Activated T-cell treated with anti-CD3 and anti-CD28 coated beads, Interleukin-2, amount 50 U/mL, for 72 hours (primary cell): Measurements from ENCODE around the gene IFT74. TPM values are rescaled to one million over a fixed set of nuclear protein-coding genes. Genes with fewer than 3 reads are reported as not detected.

Experiments used
- ATAC-seq, 2 donors: fragments of 150-1000 bp; cut with Tn5 transposase; replicated peaks in 1 of 2; 2 replicates each; pipeline ENCODE4 v1.10.0; 2021; ENCODE audit warnings: moderate library complexity in 2 of 2, mild to moderate bottlenecking in 1 of 2
- DNase-seq, 2 donors: peaks; one replicate each; pipeline ENCODE4 v3.0.0; 2021 to 2022; ENCODE audit warnings: mixed read lengths in 1 of 2
- H3K27ac Mint-ChIP-seq: one replicate; pipeline ENCODE4 v1.8.0; 2022; ENCODE audit warnings: mild to moderate bottlenecking, moderate library complexity, mixed read lengths
- H3K27me3 Mint-ChIP-seq: one replicate; pipeline ENCODE4 v1.8.0; 2022; ENCODE audit warnings: low read depth, mixed read lengths
- H3K36me3 Mint-ChIP-seq, 2 donors: one replicate each; pipeline ENCODE4 v1.8.0; 2022; ENCODE audit warnings: mixed read lengths in 2 of 2, mild to moderate bottlenecking in 1 of 2; ENCODE audit not compliant: insufficient read depth in 2 of 2
- H3K4me1 Mint-ChIP-seq: one replicate; pipeline ENCODE4 v1.8.0; 2022; ENCODE audit warnings: low read depth, mixed read lengths
- H3K4me3 Mint-ChIP-seq, 2 donors: one replicate each; pipeline ENCODE4 v1.8.0; 2022; ENCODE audit warnings: mild to moderate bottlenecking in 2 of 2, mixed read lengths in 2 of 2, moderate library complexity in 2 of 2
- H3K9me3 Mint-ChIP-seq, 2 donors: one replicate each; pipeline ENCODE4 v1.8.0; 2022; ENCODE audit warnings: mixed read lengths in 2 of 2
- total RNA-seq, 2 donors: library from RNA; stranded (reverse); gene quantifications; one replicate each; pipeline ENCODE4 v1.2.3, GENCODE V29; 2022

Gene IFT74
- total RNA-seq, 2 donors from 2014 or later = 10.0 to 11.6 TPM

DNA sequence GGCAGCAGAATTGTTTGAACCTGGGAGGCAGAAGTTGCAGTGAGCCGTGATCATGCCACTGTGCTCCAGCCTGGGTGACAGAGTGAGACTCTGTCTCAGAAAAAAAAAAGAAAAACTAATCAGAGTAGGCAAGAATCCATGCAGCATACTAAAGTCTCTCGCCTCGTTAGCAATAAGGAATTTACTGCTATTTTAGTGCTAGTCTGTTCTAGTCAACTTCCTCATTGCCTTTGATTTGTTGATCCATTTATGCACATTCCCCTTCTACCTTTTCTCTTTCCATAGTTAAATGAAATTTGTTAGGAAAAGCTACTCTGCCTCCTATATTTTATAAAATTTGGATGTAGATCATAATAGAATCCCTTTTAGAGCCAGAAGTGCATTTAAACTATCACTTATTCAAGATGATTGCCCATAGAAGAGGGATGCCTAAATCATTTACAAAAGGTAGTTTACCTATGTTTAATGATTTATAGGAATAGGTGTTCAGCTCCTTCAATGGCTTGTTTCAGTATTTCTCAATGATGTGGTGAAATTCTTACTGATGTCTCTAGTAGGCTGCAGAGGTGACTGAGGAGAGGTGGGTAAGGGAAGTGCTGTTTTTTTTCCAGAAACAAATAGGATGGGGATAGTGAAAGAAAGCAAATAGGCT, 47.3 kb downstream of the IFT74 start:
- no peaks in the 10 kb centered on the region for H3K36me3 Mint-ChIP-seq
- no peaks in the 10 kb centered on the region for H3K9me3 Mint-ChIP-seq
- ATAC-seq (no peak), DNase-seq (no peak)
- no peak overlapping the region for H3K4me3 Mint-ChIP-seq
- no peaks in the 10 kb centered on the region for H3K27me3 Mint-ChIP-seq
- H3K27ac Mint-ChIP-seq = no peak overlapping the region
- H3K4me1 Mint-ChIP-seq = no peaks in the 10 kb centered on the region

DNA sequence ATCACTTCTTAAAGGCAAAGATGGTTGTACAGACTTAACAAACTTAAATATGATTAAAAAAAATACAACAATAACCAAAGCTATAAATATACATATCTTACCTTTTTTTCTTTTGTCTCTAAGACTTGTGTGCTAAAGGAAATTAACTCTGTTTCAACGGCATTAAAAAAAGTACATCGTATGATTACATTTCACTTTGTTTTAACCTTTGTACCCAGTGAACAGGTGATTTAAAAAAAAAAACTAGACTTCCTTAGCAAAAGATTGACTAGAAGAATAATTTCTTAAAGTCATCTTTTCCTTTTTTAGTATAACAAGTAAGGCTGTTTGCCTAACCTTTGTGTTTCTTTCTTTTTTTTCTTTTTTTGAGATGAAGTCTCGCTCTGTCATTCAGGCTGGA, 49.3 kb downstream of the IFT74 start, which contains the start of gene LRRC19:
LRRC19 (minus strand) TSS at position 182 of the 400 bp plus-strand sequence. CDS start 5,978 bp downstream, outside the sequence.
- DNase-seq = no peak
- H3K4me1 Mint-ChIP-seq = no peaks in the 10 kb centered on the region
- no peak for ATAC-seq
- H3K27ac Mint-ChIP-seq = no peak within 1 kb of the TSS
- no peak within 1 kb of the TSS for H3K4me3 Mint-ChIP-seq
- H3K36me3 Mint-ChIP-seq = no peaks in the 10 kb centered on the region
- no peaks in the 10 kb centered on the region for H3K27me3 Mint-ChIP-seq
- H3K9me3 Mint-ChIP-seq = no peaks in the 10 kb centered on the region

DNA sequence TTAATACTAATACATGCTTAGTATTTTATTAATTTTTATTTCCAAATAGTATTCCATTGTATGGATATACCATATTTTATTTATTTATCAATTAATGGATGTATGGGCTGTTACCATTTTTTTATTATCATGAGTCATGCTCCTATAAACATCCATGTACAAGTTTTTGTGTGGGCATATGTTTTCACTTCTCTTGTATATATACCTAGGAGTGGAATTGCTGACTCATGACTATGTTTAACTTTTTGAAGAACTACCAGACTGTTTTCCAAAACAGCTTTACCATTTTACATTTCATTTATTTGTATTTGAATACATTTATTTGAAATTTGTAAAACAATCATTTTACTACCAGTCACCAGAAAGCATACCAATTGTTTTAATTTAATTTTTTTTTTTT, 63.4 kb downstream of the IFT74 start:
- Mint-ChIP-seq H3K4me3 (no peak overlapping the region), H3K4me1 (no peaks in the 10 kb centered on the region), H3K36me3 (peaks cover 10 to 12% of the 10 kb centered on the region in 2 donors)

DNA sequence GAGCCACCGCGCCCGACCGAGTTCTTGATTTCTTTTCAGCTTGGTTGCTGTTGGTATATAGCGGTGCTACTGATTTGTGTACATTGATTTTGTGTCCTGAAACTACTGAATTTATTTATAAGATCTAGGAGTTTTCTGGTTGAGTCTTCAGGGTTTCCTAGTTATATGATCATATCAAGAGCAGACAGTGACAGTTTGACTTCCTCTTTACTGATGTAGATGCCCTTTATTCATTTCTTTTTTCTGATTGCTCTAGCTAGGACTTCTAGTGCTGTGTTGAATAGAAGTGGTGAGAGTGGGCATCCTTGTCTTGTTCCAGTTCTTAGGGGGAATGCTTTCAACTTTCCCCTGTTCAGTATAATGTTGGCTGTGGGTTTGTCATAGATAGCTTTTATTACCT, 66.7 kb downstream of the IFT74 start:
- peaks cover 12 to 15% of the 10 kb centered on the region in 2 donors for H3K36me3 Mint-ChIP-seq
- no peak overlapping the region for H3K27ac Mint-ChIP-seq
- ATAC-seq (no peak), DNase-seq (no peak)
- H3K4me3 Mint-ChIP-seq = no peak overlapping the region
- H3K4me1 Mint-ChIP-seq = no peaks in the 10 kb centered on the region
- no peaks in the 10 kb centered on the region for H3K27me3 Mint-ChIP-seq
- H3K9me3 Mint-ChIP-seq = peaks cover 5 to 8% of the 10 kb centered on the region in 2 donors

More for the DNA sequence above, 63.4 kb downstream of the IFT74 start:
- Mint-ChIP-seq H3K9me3 (peaks cover 5% of the 10 kb centered on the region in 2 donors), H3K27ac (no peak overlapping the region), H3K27me3 (no peaks in the 10 kb centered on the region)
- DNase-seq (no peak), ATAC-seq (no peak)

DNA sequence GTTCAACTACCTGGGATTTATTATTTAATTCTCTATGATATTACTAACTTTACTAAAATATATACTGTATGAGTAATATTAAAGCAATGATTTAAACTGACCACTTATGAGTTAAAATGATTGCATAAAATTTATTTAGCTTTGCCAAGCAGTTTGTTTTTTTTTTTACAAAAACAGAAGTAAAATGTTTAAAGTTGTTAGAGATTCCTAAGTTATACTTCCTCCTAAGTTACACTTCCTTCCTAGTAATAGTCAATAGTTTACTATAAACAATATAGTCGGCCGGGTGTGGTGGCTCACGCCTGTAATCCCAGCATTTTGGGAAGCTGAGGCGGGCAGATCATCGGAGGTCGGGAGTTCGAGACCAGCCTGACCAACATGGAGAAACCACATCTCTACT, 73.0 kb downstream of the IFT74 start:
- H3K4me3 Mint-ChIP-seq = no peak overlapping the region
- DNase-seq (no peak), ATAC-seq (no peak)
- no peaks in the 10 kb centered on the region for H3K4me1 Mint-ChIP-seq
- no peaks in the 10 kb centered on the region for H3K27me3 Mint-ChIP-seq
- peaks cover 2 to 6% of the 10 kb centered on the region in 2 donors for H3K9me3 Mint-ChIP-seq
- H3K27ac Mint-ChIP-seq = no peak overlapping the region
- H3K36me3 Mint-ChIP-seq = peaks cover 5 to 8% of the 10 kb centered on the region in 2 donors

DNA sequence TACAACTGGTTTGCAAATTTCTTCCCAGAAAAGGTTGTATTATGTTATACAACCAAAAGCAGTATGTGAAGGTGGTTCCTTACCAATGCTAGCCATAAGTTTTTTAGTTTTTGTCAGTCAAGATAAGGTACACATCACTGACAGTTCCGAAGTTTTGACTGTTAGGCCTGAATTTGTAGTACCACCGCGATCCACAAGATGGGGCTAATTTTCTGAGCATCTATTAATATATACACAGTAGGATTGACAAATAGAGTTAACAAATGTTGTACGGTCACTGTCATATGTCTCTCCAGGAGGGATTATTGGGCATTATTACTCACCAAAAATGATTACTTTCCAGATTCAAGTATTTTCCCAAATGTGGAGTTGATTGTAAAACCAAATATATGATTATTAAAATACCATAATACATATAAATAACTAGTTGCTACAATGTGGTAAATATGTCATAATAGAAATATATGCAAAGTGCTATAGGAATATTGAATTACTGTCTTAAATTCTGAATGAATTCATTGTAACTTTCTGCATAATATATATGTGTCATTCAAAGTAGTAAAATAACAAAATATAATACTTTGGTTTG, 77.7 kb downstream of the IFT74 start:
- Mint-ChIP-seq H3K36me3 (no peaks in the 10 kb centered on the region), H3K9me3 (no peaks in the 10 kb centered on the region), H3K4me1 (no peaks in the 10 kb centered on the region), H3K4me3 (no peak overlapping the region), H3K27ac (no peak overlapping the region), H3K27me3 (no peaks in the 10 kb centered on the region)
- peak in 1 of 2 donors; percentile 41 for ATAC-seq
- DNase-seq = peak; percentile 45 to 46

DNA sequence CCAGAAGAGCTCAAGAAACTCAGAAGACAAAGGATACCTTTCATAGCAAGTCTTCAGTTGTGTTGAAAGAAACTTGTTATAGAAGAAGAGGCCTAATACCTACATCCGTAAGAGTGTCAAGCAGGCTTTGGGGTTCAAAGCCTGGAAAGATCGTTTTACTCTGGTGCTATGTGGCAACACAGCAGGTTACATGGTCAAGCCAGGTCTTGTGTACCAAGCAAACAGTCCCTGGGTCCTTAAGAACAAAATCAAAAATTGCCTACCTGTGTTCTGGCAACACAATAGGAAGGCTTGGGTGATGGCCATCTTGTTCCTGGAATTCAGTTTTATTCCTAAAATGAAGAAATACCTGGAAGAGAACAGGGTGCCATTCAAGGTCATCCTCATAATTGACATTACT, 81.3 kb downstream of the IFT74 start:
- no peaks in the 10 kb centered on the region for H3K4me1 Mint-ChIP-seq
- no peak for DNase-seq
- no peaks in the 10 kb centered on the region for H3K27me3 Mint-ChIP-seq
- no peak for ATAC-seq
- no peaks in the 10 kb centered on the region for H3K9me3 Mint-ChIP-seq
- no peaks in the 10 kb centered on the region for H3K36me3 Mint-ChIP-seq
- H3K4me3 Mint-ChIP-seq = no peak overlapping the region
- no peak overlapping the region for H3K27ac Mint-ChIP-seq

DNA sequence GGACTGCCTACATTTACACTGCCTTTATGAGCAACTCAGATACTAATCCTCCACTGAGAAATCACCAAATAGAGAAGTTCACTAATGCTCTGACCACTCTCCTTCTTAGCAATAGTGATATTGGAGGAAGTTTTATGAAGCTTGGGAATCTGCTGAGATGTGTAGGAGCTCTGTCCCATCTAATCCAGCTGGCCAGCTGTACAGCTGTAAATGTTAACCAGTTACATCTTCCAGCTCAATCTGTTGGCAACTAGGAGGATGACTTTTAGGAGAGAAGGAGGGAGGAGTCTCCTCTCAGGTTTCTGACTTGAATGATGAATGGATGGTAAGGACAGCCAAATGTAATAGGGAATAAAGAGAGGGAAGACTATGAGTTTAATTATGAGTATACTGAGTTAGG, 85.5 kb downstream of the IFT74 start:
- Mint-ChIP-seq H3K4me3 (no peak overlapping the region), H3K4me1 (no peaks in the 10 kb centered on the region), H3K36me3 (no peaks in the 10 kb centered on the region), H3K9me3 (no peaks in the 10 kb centered on the region), H3K27me3 (no peaks in the 10 kb centered on the region), H3K27ac (no peak overlapping the region)
- ATAC-seq = no peak
- no peak for DNase-seq

DNA sequence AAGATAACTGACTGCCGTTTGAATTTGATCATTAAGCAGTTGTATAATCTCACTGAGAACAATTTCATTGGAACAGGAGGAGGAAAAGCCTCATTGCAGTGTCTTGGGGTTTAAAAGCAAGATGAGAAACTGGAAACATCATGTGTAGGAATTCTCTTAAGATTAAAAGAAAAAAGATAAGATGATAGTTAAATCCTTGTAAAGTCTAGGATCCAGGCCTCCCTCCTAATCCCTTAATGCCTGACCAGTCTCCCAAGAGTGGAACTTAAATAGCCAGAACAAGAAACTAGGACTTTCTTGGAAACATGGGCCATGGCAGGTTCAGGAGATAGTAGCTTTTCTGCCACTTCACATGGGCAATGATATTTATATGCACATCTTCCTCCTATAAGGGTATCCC, 86.3 kb downstream of the IFT74 start:
- Mint-ChIP-seq H3K9me3 (no peaks in the 10 kb centered on the region), H3K4me1 (no peaks in the 10 kb centered on the region), H3K27me3 (no peaks in the 10 kb centered on the region), H3K4me3 (no peak overlapping the region), H3K27ac (no peak overlapping the region), H3K36me3 (no peaks in the 10 kb centered on the region)
- DNase-seq = no peak
- no peak for ATAC-seq

DNA sequence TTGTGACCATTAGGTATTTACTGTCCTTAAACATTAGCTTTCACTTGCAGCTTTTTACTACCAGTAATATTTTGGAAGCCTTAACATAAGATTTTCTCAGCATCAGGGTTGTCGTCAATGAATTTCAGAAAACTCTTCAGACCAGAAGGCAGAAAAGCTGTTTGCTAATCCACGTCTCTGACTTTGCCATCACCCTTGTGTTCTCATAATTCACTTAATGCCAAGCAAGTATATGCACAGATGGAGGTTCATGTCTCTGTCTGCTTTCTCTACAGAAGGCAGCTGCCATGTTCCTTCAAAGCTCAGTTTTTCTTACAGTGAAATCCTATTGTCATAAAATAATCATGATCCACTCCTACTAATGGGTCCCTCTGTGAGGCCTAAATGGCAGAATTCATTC, 87.0 kb downstream of the IFT74 start:
- Mint-ChIP-seq H3K36me3 (no peaks in the 10 kb centered on the region), H3K9me3 (no peaks in the 10 kb centered on the region), H3K4me1 (no peaks in the 10 kb centered on the region), H3K27me3 (no peaks in the 10 kb centered on the region), H3K27ac (no peak overlapping the region), H3K4me3 (no peak overlapping the region)
- no peak for ATAC-seq
- no peak for DNase-seq

DNA sequence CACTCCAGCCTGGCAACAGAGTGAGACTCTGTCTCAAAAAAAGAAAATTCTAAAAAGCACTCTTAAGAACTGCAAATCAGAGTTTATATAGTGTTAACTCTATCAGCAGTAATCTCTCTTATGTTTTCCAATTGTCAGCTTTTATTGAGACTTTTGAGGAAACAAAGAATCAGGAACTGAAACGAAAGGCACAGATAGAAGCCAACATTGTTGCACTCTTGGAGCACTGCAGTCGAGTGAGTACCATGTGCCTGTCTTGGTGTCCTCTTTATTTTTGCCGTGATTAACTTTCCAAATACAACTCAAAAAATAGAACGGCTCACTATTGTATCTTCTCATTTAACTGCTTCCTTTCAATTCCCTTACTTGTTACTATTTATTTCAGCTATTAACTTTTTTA, 90.9 kb downstream of the IFT74 start:
- no peaks in the 10 kb centered on the region for H3K9me3 Mint-ChIP-seq

DNA sequence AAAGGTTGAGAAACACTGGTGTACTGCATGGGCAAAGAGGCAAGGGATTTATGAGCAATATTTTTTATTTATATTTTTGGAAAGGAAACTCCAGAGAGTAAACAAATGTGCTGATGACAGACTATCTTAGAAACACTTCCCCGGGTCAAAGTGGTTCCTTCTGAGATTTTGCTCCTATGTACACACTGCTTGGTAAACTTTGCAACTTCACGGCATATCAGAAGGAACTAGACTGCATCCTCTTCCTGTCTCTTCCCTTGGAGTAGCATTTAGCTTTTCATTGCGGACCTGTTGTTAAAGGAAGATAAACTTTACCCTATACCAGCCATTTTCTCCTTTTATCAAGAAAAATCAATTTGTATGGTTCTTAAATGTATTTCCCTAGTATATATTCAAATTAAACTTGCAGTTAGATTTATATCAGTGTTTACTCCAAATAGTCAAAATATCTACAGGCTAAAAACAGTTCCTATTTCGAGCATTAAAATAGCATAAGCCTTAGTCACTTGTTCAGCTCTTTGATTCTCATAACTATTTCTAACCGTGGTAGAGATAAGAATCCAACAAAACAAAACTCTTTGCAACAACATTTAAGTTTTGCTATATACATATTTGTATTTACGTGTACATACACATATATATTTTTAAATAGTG, 97.3 kb downstream of the IFT74 start:
- Mint-ChIP-seq H3K4me3 (no peak overlapping the region), H3K27me3 (no peaks in the 10 kb centered on the region), H3K9me3 (no peaks in the 10 kb centered on the region), H3K36me3 (peaks cover 0 to 3% of the 10 kb centered on the region in 2 donors), H3K4me1 (no peaks in the 10 kb centered on the region), H3K27ac (no peak overlapping the region)
- no peak for DNase-seq
- ATAC-seq = no peak

More for the DNA sequence above, 90.9 kb downstream of the IFT74 start:
- Mint-ChIP-seq H3K4me3 (no peak overlapping the region), H3K27ac (no peak overlapping the region), H3K36me3 (no peaks in the 10 kb centered on the region), H3K27me3 (no peaks in the 10 kb centered on the region), H3K4me1 (no peaks in the 10 kb centered on the region)
- ATAC-seq (no peak), DNase-seq (no peak)

DNA sequence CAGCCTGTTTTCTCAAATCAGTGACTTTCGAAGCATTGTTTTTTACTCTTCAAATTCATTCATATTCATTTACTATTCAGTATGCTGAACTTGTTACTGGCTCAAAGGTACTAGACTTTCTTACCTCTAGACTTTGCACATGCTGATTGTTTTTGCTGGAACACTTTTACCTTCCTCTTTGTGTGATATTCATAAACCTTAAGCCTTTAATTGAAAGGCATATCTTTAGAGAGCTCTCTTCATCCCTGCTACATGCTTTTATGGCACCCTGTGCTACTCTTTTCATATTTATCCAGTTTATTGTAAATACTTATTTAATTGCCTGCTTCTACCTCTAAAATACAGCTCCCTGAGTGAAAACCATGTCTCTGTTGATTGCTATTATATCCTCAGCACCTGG, 97.9 kb downstream of the IFT74 start:
- peaks cover 0 to 3% of the 10 kb centered on the region in 2 donors for H3K36me3 Mint-ChIP-seq
- H3K9me3 Mint-ChIP-seq = no peaks in the 10 kb centered on the region
- no peaks in the 10 kb centered on the region for H3K4me1 Mint-ChIP-seq

More for the DNA sequence above, 97.9 kb downstream of the IFT74 start:
- Mint-ChIP-seq H3K27me3 (no peaks in the 10 kb centered on the region), H3K27ac (no peak overlapping the region), H3K4me3 (no peak overlapping the region)
- ATAC-seq (no peak), DNase-seq (no peak)
